ENCODE measurements around the gene CTNNA2. TPM values are rescaled to one million over a fixed set of nuclear protein-coding genes. Genes with fewer than 3 reads are reported as not detected.
"Not testable (repeated sequence)": the region's sequence is repeated elsewhere in the genome, so short reads cannot be mapped to it uniquely, and the experiment has no call there.

The CTNNA2 gene
- total RNA-seq, 2 donors from 2014 or later: not detected

DNA sequence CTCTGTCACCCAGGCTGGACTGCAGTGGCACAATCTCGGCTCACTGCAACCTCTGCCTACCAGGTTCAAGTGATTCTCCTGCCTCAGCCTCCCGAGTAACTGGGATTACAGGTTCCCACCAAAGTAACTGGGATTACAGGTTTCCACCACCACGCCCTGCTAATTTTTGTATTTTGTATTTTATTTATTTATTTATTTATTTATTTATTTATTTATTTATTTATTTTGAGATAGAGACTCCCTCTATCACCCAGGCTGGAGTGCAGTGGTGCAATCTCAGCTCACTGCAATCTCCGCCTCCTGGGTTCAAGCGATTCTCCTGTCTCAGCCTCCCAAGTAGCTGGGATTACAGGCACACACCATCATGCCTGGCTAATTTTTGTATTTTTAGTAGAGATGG lies 633.9 kb downstream of the CTNNA2 start:
- DNase-seq (ENCODE audit: low spot score); intact Hi-C loops (cut with DNase I): not testable (repeated sequence)

DNA sequence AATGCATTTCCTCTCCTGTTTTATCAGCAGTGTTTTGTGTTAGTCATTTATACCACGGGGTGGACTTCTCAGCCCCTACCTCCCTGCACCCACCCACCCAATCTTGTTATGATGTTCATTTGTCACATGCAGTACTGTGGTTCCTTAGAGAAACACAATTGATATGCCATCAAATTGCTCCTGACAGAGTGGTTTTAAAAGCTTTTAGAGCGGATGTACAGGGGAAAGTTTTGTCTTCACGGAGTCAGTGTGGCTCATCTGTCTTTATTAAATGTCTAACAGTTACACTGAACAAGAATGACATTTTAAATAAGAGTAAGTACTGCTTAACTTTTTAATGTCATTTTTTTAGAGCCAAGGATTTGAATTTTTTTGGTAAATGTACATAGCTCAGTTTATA lies 634.8 kb downstream of the CTNNA2 start:
- DNase-seq (ENCODE audit: low spot score): no peak
- intact Hi-C loops (cut with DNase I): no loop called here

DNA sequence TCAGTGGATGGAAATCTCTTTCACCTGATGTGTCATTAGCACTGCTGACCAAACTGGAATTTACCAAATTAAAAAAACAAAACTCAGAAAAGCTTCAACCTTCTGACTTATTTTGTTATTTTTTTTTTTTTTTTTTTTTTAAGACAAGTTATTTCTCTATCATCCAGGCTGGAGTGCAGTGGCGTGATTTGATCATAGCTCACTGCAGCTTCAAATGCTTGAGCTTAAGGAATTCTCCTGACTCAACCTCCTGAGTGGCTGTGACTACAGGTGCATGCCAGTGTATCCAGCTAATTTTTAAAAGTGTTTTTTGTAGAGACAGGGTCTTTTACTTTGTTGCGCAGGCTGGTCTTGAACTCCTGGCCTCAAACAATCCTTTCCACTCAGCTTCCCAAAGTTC lies 636.1 kb downstream of the CTNNA2 start:
- DNase-seq (ENCODE audit: low spot score): no peak
- intact Hi-C loops (cut with DNase I): no loop called here

DNA sequence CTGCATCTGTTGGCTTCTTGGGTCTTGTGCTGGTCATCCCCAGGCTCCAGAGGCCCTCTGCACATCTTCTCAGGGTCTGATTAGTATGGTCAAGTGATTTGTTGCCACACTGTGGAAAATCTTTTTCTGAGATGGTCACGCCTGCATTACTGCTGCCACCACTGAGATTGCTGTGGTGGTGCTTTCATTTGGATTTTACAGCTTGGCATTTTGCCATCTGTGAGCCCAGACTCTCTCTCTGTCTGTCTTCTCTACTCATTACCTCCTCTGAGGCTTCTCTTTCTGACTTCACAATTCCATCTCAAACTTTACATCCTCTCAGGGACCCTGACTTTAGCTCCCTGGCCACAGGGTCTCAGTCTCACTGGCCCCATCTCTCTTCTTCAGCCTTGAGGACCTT lies 637.1 kb downstream of the CTNNA2 start:
- intact Hi-C loops (cut with DNase I): no loop called here
- DNase-seq (ENCODE audit: low spot score): no peak

DNA sequence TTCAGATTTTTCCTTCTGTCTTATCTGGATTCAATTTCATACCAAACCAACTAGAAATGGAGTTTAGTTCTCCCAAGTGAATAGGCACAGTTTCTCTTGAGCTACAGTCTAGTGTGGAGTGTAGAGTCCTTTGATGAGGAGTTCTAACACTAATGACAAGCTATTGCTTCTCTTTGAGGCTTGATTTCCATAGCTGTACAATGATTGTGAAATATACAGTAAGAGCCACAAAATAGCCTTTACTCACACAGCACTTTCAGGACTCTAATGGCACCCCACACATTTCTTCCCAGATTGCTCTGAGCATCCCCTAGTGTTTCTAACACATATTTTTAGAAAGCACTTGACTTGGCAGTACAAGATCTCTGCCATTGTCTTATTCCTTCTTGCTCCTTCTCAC lies 638.4 kb downstream of the CTNNA2 start:
- no peak for DNase-seq (ENCODE audit: low spot score)
- intact Hi-C loops (cut with DNase I): no loop called here

DNA sequence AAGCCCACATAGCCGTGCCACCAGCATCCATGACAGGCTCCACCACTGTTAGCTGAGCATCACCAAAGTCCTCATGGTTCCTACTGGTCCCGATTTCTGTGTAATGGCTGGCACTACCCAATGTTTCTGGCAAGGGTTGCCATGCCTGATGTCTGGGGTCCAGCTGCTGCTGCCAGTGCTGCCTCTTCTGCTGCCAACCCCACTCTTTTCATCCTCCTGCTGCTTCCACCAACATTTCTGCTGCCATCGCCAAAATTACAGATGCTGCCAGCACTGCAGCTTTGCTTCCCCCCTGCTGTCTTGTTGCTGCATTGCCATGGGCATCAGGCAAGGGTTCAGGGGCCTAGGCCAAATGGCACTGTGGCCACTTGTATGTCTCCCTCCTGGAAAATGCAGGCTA lies 638.8 kb downstream of the CTNNA2 start:
- intact Hi-C loops (cut with DNase I): no loop called here
- DNase-seq (ENCODE audit: low spot score): no peak

DNA sequence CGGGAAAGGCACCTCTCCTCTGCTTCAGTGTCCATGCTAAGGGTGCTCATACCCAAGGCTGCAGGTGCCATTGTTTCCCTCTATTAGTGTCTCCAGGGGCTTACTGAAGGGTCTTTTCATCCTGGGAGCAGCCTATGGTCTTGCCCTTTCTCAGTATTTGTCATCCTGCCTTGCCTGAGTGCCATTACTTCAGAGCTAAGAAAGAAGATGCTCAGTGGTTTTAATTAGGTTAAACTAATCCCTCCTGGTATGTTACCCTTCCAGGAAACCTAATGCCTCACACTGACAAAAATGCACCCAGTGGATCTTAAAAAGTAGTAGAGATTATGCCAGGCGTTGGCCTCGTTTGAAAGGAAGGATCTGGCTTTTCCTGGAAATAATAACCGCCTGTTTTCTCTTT lies 640.3 kb downstream of the CTNNA2 start:
- no peak for DNase-seq (ENCODE audit: low spot score)
- intact Hi-C loops (cut with DNase I): no loop called here

DNA sequence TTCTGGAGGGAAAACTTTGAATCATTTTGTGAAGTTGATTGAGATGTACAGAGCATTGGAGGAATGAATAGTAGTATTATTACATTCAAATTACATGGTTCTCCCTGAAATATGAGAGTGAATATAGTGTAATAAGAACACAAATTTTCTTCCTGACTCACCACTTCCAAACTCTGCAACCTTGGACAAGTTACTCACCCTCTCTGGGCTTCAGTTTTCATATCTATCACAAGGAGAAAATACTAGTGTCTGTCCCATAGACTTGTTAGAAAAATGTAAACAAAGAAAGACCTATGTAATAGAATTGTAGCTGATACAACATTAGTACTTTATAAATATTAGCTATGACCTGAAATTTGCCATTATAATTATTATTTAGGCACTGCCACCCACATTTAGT lies 640.9 kb downstream of the CTNNA2 start:
- intact Hi-C loops (cut with DNase I): no loop called here
- DNase-seq (ENCODE audit: low spot score): no peak

DNA sequence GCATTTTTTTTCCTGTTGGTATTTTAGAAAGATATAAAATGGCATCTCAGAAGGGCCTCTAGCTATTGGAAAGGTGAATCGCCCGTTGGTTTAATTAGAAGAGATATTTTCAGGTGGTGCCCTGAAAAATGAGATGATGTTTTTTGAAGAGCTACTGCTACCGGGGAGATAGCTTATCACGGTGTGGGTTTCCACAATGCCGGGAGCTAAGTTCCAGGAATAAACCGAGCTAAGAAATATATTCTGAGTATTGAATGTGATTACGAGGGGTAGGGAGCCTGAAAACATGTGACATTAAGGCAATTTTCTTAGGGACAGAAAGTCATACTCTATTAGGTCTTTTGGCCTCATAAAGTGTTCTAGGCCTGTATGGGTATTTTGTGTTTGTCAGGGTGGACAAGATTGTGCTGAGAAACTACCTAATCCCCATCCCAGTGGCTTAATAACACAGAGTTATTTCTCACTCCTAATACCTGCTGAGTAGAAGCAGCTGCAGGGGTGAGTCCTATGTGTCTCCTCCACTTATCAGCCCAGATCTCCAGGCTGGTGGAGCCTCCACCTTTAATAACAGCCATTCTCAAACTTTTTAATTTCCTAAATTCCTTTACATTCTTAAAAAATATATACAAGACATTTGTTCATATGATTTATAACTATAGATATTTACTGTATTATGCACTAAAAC lies 641.5 kb downstream of the CTNNA2 start:
- intact Hi-C loops (cut with DNase I): no loop called here
- DNase-seq (ENCODE audit: low spot score): no peak

DNA sequence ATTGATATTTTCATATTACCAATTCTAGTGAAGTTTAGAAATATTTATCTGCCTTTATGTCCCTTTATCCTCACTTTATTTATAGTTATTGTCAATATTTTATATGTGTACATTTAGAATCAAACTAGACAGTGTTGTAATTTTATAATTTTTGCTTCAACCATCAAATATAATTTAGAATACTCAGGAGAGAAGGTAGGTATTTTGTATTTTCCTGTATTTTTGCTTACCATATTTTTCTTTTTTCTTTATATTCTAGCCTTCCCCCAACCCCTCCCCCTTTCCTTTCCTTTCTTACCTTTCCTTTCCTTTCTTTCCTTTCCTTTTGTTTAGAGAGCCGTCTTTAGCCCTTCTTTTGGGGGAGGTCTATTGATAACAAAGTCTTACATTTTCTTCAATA lies 651.5 kb downstream of the CTNNA2 start:
- intact Hi-C loops (cut with DNase I): no loop called here
- no peak for DNase-seq (ENCODE audit: low spot score)

DNA sequence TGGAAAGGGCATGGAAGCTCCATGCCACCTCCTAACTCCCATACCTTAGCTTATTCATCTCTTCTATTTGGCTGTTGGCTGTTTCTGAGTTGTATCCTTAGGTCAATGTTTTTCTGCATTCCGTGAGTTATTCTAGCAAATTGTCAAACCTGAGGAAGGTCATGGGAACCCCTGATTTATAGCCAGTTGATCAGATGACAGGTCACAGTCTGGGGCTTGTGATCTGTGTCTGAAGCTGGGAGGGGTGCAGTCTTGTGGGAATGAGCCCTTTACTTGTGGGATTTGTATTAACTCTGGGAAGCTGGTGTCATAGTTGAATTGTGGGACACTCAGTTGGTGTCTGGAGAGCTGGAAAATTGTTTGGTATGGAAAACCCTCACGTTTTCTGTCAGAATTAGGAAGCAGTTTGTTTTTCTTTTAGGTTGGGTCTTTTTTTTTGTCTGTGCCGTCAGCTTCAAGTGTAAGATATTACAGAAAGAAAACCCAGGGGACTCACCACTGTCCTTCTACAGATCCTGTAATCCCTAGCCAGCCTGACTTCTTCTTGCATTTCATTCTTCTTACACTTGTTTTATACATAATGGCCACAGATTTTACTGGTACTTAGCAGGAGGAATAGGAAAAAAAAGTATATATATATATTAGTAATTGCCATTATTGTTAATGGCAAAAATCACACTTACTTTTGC lies 653.8 kb downstream of the CTNNA2 start:
- intact Hi-C loops (cut with DNase I): no loop called here
- no peak for DNase-seq (ENCODE audit: low spot score)

DNA sequence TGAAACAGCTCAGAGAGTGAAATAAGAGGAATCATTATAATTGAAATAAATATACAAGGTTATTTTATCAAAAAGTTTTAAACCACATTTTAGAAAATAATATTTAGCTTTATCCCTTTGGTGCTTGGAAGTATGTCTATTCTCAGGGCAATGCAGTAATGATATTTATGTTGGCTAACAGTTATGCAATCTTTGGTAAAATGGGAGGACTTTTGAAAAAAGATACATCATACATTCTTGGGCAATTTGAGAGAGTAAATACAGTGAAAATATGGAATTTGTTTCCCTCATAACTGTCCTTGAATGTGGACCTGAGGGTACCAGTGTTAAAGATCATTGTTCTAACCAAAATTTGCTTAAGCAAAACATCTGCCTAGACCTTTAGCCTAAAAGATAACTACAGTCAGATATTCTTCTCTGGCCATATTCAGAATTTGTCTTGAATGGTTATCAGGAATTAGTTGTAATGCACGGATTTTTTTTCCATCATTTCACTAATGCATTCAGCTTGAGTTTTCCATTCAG lies 654.5 kb downstream of the CTNNA2 start:
- intact Hi-C loops (cut with DNase I): no loop called here
- DNase-seq (ENCODE audit: low spot score): no peak

DNA sequence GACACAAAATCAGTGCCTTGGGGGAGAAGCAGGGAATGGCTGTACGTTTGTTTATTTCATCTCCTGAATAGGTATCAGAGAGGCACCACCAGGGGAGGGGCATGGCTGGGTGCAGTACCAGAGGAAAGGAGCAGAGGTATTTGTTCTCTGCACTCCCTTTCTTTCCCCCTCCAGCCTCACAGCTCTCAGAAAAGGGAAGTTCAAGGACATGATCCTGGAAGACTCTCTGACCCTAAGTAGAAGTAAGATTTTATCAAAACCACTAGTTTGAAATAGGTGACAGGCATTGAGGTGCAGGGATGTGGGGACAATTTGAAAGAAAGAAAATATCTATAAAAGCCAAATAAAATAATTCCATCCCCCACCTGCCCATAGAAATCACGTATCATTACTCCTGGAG lies 655.2 kb downstream of the CTNNA2 start:
- intact Hi-C loops (cut with DNase I): no loop called here
- no peak for DNase-seq (ENCODE audit: low spot score)

DNA sequence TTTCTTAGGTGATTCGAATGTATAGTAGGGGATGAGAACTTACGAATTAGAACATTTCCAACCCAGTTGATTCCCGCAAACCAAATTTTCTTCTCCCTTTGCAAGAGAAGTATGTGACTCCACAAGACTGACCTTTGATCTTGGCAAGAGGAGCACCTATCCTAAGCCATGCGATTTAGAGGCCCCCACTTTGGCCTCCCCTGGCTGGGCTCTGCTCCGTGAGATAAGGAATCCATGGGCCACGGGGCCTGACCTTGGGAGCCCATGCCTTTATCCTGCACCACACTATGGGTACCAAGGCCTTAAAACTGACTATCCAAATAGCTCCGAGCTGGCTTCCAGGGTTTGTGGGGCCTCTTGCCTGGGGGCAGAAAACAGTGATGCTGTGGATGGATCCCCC lies 656.0 kb downstream of the CTNNA2 start:
- intact Hi-C loops (cut with DNase I): no loop called here
- no peak for DNase-seq (ENCODE audit: low spot score)

DNA sequence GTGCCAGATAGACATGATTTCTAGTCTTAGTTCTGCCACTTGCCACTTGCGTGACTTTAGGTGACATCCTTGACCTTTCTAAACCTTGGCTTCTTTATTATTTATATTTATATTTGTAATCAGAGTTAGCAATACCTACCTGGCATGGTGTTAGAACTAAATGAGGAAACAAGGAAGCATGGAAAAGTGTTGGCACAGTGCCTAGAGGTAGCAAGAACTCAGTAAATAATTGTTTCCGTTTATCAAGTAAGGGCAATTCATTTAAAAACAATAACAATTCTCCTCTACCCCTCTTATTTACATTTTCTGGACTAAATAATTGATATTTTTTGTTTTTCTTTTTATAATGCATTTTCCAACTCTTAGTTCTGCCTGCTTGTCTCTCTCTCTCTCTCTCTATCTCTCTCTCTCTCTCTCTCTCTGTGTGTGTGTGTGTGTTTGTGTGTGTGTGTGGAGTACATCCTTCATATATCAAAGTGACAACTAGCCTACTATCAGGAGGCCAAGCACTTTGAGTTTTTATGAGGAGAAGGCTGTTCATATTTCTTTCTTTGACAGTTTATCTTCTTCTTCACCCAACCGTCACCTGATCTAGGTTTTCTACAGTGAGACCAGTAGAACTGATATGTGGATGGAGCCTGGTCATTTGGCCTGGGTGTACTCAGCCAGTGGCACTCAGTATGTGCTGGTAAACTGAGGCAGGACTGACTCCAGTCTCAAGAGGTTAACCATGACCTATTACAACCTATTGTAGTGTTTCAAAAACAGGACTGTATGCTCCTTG lies 657.2 kb downstream of the CTNNA2 start:
- intact Hi-C loops (cut with DNase I): loop anchor here in 1 of 2 donors (2.0 kb wide), 1 partner anchor 45 kb away; no protein-coding TSS in a partner anchor
- no peak for DNase-seq (ENCODE audit: low spot score)

DNA sequence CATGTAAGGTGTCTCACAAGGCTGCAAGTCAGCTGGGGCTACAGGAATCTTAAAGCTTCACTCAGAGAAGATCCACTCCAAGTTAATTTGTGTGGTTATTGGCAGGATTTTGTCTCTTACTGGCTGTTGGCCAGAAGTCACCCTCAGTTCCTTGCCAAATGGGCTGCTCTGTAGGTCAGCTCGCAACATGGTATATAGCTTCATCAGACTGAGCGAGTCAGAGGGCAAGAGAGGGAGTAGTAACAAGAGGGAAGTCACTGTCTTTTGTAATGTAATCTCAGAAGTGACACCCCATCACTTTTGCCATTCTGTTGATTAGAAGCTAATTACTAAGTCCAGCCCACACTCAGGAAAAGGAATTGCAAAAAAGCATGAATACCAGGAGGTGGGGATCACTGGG lies 672.2 kb downstream of the CTNNA2 start:
- intact Hi-C loops (cut with DNase I): no loop called here
- no peak for DNase-seq (ENCODE audit: low spot score)

DNA sequence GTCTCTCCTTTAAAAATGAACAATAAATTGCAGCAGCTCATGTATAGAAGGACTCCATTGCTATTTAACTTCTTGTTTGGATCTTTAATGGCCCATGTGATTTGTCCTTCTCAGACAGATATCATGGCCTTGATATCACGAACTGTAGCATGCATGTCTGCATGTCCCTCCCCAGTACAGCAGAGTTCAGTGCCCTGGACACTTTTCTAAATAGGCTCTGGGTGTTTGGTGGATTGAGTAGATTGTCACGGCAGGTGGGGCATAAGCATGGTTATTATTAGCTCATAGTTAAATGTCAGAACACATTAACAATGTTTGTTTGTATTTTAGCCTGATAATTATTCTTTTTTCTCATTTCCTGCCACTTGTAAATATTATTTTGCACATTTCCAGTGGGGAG lies 673.4 kb downstream of the CTNNA2 start:
- no peak for DNase-seq (ENCODE audit: low spot score)
- intact Hi-C loops (cut with DNase I): no loop called here

DNA sequence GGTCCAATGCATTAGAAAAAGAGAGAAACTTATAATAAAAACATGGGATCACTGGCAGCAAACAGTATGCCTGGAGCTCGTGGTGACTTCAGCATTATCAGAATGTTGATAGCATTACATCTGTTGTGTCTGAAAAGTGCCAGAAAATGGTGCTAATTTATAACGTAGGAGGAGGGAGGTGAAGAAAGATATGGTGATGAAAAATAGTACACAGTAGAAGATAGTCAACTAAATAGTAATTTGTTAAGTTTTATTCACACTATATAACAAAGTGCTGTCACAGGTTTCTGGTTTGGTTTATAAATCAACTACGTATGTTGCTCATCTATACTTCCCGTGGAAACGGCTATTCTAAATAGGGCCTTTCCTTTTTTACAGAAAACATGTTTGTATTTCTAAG lies 674.3 kb downstream of the CTNNA2 start:
- intact Hi-C loops (cut with DNase I): no loop called here
- DNase-seq (ENCODE audit: low spot score): no peak

DNA sequence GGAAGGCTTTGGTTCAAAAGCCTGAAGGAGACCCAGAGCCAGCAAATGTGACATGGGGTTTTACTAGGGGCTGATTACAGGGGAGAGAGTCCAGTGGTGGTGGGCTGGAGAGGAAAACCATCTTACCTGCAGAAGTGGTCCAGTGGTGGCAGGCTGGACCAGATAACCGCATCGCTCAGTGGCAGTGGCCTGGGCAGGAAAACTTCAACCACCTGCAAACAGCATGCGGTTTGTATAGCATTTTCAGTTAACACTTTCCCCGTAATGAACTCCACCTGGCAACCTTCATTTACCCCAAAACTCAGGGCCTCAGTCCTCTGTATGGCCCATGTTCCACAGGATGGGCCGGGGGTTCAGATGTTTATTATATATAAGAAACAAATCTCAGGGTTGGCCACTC lies 677.3 kb downstream of the CTNNA2 start:
- DNase-seq (ENCODE audit: low spot score): no peak

DNA sequence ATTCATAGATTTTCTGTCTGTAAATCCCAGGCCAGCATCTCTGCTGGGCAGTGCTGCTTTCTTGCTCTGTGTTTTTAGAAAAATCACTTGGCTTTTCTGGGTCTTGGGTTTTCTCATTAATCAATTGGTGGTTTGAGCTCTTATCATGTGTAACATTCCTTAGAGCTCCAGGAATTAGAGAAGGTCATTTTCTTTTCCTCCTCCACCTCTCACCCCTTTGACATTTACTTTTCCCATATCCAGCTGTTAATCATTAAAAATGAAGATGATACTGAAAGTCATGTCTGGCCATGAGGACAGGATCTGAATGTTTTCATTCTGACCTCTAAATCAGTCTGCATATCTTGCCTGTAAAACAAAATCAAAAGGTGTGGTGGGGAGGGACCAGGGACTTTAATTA lies 680.7 kb downstream of the CTNNA2 start:
- DNase-seq (ENCODE audit: low spot score): no peak
- intact Hi-C loops (cut with DNase I): loop anchor here in 1 of 2 donors (1.0 kb wide), 1 partner anchor 32 kb away; no protein-coding TSS in a partner anchor

More for the DNA sequence above, 677.3 kb downstream of the CTNNA2 start:
- intact Hi-C loops (cut with DNase I): no loop called here

Measured in posterior vena cava (tissue), 2 donors.